Bladder microvascular endothelial cell (primary cell): ENCODE measurements around the gene C20orf96. TPM values are rescaled to one million over a fixed set of nuclear protein-coding genes. Genes with fewer than 3 reads are reported as not detected.

Experiments used
- total RNA-seq: library from RNA; depleted of rRNA; stranded (reverse); fragments of >200 nt; gene quantifications from 2 replicates; pipeline ENCODE4 v1.2.3, GENCODE V29; 2014

C20orf96 gene, protein sequence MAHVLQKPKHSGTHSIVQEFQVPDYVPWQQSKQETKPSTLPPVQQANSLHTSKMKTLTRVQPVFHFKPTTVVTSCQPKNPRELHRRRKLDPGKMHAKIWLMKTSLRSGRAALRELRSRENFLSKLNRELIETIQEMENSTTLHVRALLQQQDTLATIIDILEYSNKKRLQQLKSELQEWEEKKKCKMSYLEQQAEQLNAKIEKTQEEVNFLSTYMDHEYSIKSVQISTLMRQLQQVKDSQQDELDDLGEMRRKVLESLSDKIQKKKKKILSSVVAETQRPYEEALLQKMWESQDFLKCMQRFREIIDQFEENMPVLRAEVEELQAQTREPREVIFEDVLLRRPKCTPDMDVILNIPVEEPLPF
- total RNA-seq, result 3.6 and 4.2 TPM in 2 replicates

DNA sequence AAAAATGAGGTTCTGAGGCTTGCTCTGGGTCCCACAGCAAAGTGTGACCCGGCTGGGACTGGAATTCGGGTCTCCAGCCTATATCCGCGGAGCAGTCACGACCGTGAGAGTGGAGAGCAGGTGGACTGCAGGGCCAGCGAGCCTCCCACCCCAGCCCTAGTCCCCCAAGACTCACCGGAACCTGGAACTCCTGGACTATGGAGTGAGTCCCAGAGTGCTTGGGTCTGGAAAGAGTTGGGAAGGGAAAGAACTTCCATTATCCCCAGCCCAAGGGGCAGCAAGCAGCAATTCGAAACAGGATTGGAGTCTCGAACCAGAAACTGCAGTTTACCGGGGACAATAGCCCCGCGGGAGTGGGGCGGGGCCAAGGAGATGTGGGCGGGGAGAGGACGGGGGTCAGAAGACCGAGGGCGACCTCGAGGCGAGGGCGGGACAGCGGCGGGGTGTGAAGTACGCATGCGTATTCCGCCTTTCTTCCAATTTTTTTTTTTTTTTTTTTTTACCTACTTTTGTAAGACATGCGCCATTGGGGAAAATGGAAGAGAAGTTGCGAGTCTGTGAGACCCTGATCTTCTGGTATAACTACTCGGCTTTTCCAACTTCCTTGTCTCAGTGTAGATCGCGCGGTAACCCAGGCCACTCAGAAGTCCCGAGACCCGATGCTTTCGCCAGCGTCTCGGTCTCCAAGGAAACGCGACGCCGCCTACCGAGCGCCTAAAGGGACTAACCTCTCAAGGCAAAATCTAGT lies at the start of gene C20orf96:
C20orf96 (minus strand) TSS at position 667 of the 748 bp plus-strand sequence; CDS start at position 527, 140 bp downstream.

DNA sequence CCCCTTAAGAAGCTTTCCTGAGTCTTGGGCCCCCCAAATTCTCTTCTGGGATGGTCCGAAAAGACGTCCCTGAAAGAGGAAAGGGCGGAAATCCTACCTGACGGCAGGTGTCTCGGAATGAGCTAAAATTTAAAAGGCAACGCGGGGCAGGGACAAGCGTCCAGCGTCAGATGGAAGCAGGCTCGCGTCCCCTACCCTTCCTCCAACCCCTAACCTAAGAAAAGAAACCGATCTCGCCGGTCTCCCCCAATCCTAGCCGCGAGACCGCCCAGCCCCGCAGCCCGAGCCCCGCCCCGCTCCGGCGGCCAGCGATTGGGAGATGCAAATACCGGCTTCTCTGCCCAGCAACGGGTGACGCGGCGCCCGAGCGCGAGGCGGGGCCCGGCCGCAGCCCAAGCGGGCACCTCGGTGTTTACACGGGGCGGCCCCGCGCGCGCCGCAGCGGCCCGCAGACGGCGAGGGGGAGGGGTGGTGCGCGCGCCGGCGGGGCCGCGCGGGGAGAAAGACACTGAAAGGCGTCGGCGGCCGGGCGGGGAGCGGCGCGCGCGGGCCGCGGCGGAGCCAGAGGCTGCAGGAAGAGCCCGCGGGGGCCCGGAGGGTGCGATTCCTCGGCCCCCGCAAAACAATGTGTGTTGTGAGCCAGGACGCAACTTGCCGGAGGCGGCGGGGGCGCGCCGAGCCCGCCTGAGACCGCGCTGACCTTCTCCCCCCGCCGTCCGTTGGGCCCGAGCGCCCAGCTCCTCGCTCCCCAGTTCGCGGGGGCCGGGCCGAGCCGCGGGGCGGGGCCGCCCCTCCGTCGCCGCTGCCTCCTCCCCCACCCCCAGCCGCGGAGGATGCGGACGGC lies 34.7 kb upstream of the C20orf96 start, which contains the start of gene SOX12:
SOX12 (plus strand) TSS at position 508 of the 844 bp plus-strand sequence. CDS start 373 bp downstream, outside the sequence.

DNA sequence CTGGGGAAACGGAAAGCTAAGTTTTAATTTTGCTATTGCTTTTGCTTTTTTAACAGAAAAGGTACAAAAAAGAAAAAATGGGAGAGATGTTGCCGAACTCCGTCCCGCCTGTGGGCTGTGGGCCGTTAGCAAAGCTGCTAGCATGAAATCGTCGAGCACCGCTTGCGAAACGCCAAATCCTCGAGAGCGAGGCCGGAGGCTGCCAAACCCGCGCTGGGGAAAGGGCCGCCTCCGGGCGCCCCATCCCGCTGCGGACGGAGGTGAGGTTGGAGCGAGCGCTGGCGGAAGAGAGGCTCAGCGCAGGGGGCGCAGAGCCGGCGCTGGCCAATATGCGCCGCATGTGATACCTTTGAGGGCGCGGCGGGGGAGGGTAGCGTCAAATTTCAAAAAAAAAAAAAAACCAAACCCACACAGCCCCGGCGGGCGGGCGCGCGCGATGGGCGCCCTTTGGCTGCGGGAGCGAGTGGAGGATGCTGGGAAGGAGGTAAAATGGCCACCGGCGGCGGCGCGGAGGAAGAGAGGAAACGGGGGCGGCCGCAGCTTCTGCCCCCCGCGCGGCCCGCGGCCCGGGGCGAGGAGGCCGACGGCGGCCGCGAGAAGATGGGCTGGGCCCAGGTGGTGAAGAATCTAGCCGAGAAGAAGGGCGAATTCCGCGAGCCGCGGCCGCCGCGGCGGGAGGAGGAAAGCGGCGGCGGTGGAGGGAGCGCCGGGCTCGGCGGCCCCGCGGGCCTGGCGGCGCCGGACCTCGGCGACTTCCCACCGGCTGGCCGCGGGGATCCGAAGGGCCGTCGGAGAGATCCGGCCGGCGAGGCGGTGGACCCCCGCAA lies 6.8 kb upstream of the C20orf96 start, which contains the start of gene ZCCHC3:
ZCCHC3 (plus strand) TSS at position 473 of the 827 bp plus-strand sequence; CDS start at position 490, 17 bp downstream.

DNA sequence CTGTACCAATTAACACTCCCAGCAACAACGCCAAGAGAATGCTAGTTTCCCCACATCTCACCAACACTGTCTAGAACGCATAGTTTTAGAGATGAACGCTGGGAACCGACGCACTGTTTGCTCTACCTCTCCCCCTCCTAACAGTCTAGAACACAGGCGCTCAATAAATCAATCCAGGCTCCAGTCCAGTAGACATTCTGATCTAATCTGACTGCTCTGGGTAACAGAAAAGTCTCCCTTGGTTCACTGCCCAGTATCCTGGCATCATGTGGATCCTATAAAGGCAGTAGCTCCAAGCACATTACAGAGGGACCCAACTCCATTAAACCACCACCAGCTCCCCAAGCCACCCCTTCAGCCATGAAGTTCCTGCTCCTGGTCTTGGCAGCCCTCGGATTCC lies 33.1 kb downstream of the C20orf96 start, which contains the start of gene DEFB132:
DEFB132 (plus strand) TSS at position 306 of the 400 bp plus-strand sequence; CDS start at position 361, 55 bp downstream.

DNA sequence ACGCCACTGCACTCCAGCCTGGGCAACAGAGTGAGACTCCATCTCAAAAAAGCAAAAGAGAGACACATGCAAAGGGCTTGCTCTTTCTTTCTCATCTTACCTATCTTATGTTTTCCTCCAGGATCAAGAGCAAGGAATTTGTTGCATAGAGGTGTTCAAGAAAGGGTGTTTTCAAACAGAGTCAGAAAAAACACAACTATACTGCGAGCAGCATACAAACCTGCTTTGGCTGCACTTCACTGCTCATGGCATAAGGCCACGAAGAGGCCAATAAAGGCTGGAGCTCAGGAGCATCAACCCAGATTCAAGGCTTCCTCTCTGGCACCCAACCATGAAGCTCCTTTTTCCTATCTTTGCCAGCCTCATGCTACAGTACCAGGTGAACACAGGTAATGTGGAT lies 63.6 kb downstream of the C20orf96 start, which contains the start of gene DEFB129:
DEFB129 (plus strand) TSS at position 301 of the 400 bp plus-strand sequence; CDS start at position 332, 31 bp downstream.

Other genes with a start within 250 kb of the C20orf96 start
- gene DEFB125, start 203.1 kb downstream of the C20orf96 start, total RNA-seq, result not detected in 2 replicates
- not detected in 2 replicates for gene DEFB126, start 148.2 kb downstream of the C20orf96 start, total RNA-seq
- gene DEFB127, start 133.3 kb downstream of the C20orf96 start, total RNA-seq, result not detected in 2 replicates
- gene DEFB128, start 101.0 kb downstream of the C20orf96 start, total RNA-seq, result not detected in 2 replicates
- gene DEFB129, start 63.5 kb downstream of the C20orf96 start, total RNA-seq, result not detected in 2 replicates
- not detected in 2 replicates for gene DEFB132, start 33.0 kb downstream of the C20orf96 start, total RNA-seq
- 13.4 and 14.6 TPM in 2 replicates for gene ZCCHC3, start 6.8 kb upstream of the C20orf96 start, total RNA-seq
- 3.6 and 5.1 TPM in 2 replicates for gene SOX12, start 34.8 kb upstream of the C20orf96 start, total RNA-seq
- gene NRSN2, start 56.4 kb upstream of the C20orf96 start, total RNA-seq, result 13.6 and 22.8 TPM in 2 replicates
- gene TRIB3, start 90.0 kb upstream of the C20orf96 start, total RNA-seq, result 30.4 and 36.3 TPM in 2 replicates
- gene RBCK1, start 117.5 kb upstream of the C20orf96 start, total RNA-seq, result 57.3 and 88.6 TPM in 2 replicates
- gene TBC1D20, start 171.8 kb upstream of the C20orf96 start, total RNA-seq, result 14.2 and 36.6 TPM in 2 replicates